Measurements from ENCODE around the gene MAP7. TPM values are rescaled to one million over a fixed set of nuclear protein-coding genes. Genes with fewer than 3 reads are reported as not detected.

Gene MAP7
- total RNA-seq, 1 donor: 1.4 TPM

GRCh38 chr6:136341367-136341766 is 208.9 kb downstream of the MAP7 start:
- no peak for DNase-seq (ENCODE audit: insufficient read length, low spot score, missing footprints)
- H2AFZ ChIP-seq (ENCODE audit: low read length): no peak overlapping the region
- TF ChIP-seq, protein P1, sequence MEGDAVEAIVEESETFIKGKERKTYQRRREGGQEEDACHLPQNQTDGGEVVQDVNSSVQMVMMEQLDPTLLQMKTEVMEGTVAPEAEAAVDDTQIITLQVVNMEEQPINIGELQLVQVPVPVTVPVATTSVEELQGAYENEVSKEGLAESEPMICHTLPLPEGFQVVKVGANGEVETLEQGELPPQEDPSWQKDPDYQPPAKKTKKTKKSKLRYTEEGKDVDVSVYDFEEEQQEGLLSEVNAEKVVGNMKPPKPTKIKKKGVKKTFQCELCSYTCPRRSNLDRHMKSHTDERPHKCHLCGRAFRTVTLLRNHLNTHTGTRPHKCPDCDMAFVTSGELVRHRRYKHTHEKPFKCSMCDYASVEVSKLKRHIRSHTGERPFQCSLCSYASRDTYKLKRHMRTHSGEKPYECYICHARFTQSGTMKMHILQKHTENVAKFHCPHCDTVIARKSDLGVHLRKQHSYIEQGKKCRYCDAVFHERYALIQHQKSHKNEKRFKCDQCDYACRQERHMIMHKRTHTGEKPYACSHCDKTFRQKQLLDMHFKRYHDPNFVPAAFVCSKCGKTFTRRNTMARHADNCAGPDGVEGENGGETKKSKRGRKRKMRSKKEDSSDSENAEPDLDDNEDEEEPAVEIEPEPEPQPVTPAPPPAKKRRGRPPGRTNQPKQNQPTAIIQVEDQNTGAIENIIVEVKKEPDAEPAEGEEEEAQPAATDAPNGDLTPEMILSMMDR (IDR thresholded peaks at IDR 0.05; ENCODE audit: extremely low read depth, low read depth, low read length): no peak
- no peak overlapping the region for H3K27ac ChIP-seq (ENCODE audit: low read depth, low read length)
- no peaks in the 10 kb centered on the region for H3K9me3 ChIP-seq (ENCODE audit: low read depth, low read length)
- no peak overlapping the region for H3K4me3 ChIP-seq (ENCODE audit: insufficient read depth, low read length)
- H3K4me1 ChIP-seq (ENCODE audit: insufficient read depth, low read length): peaks cover 4% of the 10 kb centered on the region
- no peaks in the 10 kb centered on the region for H3K36me3 ChIP-seq (ENCODE audit: insufficient read depth, low read length)
- H3K79me2 ChIP-seq (ENCODE audit: insufficient read depth, low read length): no peaks in the 10 kb centered on the region
- no peaks in the 10 kb centered on the region for H4K20me1 ChIP-seq (ENCODE audit: insufficient read depth, low read length)
- H3K4me2 ChIP-seq (ENCODE audit: insufficient read depth, low read length): no peak overlapping the region
- no peaks in the 10 kb centered on the region for H3K27me3 ChIP-seq (ENCODE audit: insufficient read depth, low read length)

DNA sequence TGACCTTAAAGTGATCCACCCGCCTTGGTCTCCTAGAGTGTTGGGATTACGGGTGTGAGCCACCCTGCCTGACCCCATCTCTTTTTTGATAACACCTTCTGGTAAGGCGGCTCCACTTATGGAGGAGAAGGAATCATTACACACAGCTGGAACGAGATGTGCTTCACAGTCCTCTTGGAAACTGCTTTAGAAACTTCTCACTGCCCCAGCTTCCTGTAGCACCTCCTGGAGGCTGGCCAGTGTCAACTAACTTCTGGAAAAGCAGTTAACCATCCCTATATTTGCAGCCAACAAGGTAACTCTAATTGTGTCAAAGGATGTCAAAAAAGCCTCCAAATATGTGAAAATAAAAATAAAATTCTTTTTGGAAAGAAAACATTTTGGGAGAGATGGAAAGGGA is 211.7 kb downstream of the MAP7 start:
- H3K27me3 ChIP-seq (ENCODE audit: insufficient read depth, low read length): no peaks in the 10 kb centered on the region
- no peak overlapping the region for H3K4me2 ChIP-seq (ENCODE audit: insufficient read depth, low read length)
- DNase-seq (ENCODE audit: insufficient read length, low spot score, missing footprints): no peak
- no peak overlapping the region for H3K4me3 ChIP-seq (ENCODE audit: insufficient read depth, low read length)
- TF ChIP-seq, protein P1 (IDR thresholded peaks at IDR 0.05; ENCODE audit: extremely low read depth, low read depth, low read length): no peak
- no peaks in the 10 kb centered on the region for H3K36me3 ChIP-seq (ENCODE audit: insufficient read depth, low read length)
- no peaks in the 10 kb centered on the region for H3K9me3 ChIP-seq (ENCODE audit: low read depth, low read length)
- H3K79me2 ChIP-seq (ENCODE audit: insufficient read depth, low read length): no peaks in the 10 kb centered on the region
- H4K20me1 ChIP-seq (ENCODE audit: insufficient read depth, low read length): no peaks in the 10 kb centered on the region
- H2AFZ ChIP-seq (ENCODE audit: low read length): no peak overlapping the region
- no peaks in the 10 kb centered on the region for H3K4me1 ChIP-seq (ENCODE audit: insufficient read depth, low read length)
- no peak overlapping the region for H3K27ac ChIP-seq (ENCODE audit: low read depth, low read length)

DNA sequence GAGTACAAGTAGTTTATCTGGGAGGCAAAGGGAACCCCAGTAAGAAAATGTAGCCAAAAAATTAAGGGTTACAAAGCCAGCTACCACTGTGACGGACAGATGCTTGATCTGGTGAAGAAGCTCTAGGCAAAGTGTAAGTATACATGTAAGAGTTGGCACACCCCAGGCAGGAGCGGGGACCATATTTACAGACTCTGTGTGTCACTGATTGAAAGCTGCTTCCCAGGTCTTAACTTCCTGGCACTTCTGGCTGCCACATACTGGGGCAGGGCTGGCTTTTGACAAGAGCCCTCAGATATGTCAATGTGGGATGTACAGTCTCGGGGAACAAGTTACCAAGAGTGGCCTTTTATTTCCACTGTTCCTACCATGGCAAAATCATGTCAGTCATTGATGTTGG is 212.6 kb downstream of the MAP7 start:
- no peaks in the 10 kb centered on the region for H4K20me1 ChIP-seq (ENCODE audit: insufficient read depth, low read length)
- H3K4me2 ChIP-seq (ENCODE audit: insufficient read depth, low read length): no peak overlapping the region
- H3K36me3 ChIP-seq (ENCODE audit: insufficient read depth, low read length): no peaks in the 10 kb centered on the region
- no peaks in the 10 kb centered on the region for H3K79me2 ChIP-seq (ENCODE audit: insufficient read depth, low read length)
- no peaks in the 10 kb centered on the region for H3K4me1 ChIP-seq (ENCODE audit: insufficient read depth, low read length)
- DNase-seq (ENCODE audit: insufficient read length, low spot score, missing footprints): no peak
- H3K27ac ChIP-seq (ENCODE audit: low read depth, low read length): no peak overlapping the region
- TF ChIP-seq, protein P1 (IDR thresholded peaks at IDR 0.05; ENCODE audit: extremely low read depth, low read depth, low read length): no peak
- no peak overlapping the region for H2AFZ ChIP-seq (ENCODE audit: low read length)
- H3K4me3 ChIP-seq (ENCODE audit: insufficient read depth, low read length): no peak overlapping the region
- H3K9me3 ChIP-seq (ENCODE audit: low read depth, low read length): no peaks in the 10 kb centered on the region
- H3K27me3 ChIP-seq (ENCODE audit: insufficient read depth, low read length): peaks cover 3% of the 10 kb centered on the region

DNA sequence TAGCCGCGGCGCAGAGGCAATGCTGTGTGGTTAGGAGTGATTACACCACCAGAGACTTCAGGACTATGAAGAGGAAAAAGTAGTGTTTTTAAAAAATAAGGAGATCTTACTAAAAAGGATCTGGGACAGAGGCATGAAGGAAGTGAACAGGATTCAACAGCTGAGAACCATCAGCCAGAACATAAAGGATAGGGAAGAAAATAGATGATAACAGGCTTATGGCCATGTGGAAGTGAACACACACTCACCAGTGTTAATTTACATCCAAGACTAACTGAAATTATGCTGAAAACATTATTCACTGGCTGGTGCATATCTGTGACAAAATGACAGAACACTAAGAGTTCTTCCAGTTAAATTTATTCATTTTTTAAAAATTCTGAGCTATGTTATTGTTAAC is 213.1 kb downstream of the MAP7 start:
- Histone ChIP-seq H3K4me3 (ENCODE audit: insufficient read depth, low read length) (no peak overlapping the region), H3K4me1 (ENCODE audit: insufficient read depth, low read length) (no peaks in the 10 kb centered on the region), H3K79me2 (ENCODE audit: insufficient read depth, low read length) (no peaks in the 10 kb centered on the region), H4K20me1 (ENCODE audit: insufficient read depth, low read length) (no peaks in the 10 kb centered on the region), H3K4me2 (ENCODE audit: insufficient read depth, low read length) (no peak overlapping the region), H3K9me3 (ENCODE audit: low read depth, low read length) (no peaks in the 10 kb centered on the region), H3K27ac (ENCODE audit: low read depth, low read length) (no peak overlapping the region), H3K36me3 (ENCODE audit: insufficient read depth, low read length) (no peaks in the 10 kb centered on the region), H2AFZ (ENCODE audit: low read length) (no peak overlapping the region), H3K27me3 (ENCODE audit: insufficient read depth, low read length) (peaks cover 8% of the 10 kb centered on the region)
- no peak for DNase-seq (ENCODE audit: insufficient read length, low spot score, missing footprints)
- TF ChIP-seq, protein P1 (IDR thresholded peaks at IDR 0.05; ENCODE audit: extremely low read depth, low read depth, low read length): no peak

Measured in osteoblast (primary cell).